ELR (cell line): ENCODE results near the gene RASSF4.

Experiments used
- DNase-seq: peaks from one replicate; pipeline ENCODE4 v3.0.0-alpha.2; 2015; ENCODE audit warnings: low read depth

RASSF4 gene

DNA sequence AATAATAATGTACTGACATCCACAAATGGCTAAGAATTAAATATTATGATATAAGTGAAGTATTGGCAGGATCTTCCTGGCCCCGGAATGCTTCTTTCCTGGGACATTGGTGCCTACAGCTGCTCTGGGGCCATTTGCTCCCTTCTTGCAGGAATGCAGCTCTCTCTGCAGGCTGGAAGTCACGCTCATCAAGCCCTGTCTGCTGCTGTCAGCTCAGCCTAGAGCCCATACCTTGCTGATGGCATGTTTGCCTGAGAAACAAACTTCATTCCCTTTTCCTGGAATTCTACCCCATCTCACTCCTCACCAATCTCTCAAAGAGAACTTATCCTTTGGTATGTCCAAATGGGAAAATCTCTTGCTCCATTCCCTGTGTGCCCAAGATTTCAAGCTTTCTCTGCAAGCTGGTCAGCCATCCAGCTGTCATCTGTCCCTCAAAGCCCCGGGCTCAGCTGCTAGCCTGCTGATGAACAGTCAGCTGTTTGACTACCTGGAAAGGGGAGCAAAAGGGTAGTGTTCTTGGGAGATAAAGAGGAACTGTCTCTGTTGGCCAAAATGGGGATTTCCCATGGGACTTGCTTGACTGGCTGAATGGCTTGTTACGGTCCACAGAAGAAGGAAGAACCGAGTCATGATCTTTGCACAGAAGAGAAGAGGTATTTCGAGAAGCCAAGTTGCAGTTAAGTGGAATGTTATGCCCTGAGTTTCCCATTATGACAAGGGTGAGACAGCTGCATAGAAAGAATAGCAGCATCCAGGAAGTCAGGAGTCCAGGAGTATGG lies 12.0 kb upstream of the RASSF4 start:
- no peak for DNase-seq

DNA sequence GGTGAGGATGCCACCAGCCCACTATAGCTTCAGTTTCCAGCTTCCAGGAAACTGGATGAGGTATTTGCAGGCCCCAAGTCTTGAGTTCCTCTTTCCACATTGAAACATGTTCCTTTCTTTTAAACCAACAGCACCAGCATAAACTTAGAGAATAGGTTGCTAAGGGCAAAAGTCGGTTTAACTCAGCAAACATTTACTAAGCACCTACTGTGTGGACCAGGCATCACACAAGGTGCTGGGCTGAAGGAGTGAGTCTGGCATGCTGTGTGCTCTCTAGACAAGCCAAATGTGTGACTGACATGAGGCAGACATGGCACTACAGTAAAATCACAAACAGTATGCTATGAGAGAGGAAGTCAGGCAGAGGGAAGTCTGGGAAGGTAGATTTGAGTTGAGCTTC lies 11.0 kb upstream of the RASSF4 start:
- DNase-seq = no peak

DNA sequence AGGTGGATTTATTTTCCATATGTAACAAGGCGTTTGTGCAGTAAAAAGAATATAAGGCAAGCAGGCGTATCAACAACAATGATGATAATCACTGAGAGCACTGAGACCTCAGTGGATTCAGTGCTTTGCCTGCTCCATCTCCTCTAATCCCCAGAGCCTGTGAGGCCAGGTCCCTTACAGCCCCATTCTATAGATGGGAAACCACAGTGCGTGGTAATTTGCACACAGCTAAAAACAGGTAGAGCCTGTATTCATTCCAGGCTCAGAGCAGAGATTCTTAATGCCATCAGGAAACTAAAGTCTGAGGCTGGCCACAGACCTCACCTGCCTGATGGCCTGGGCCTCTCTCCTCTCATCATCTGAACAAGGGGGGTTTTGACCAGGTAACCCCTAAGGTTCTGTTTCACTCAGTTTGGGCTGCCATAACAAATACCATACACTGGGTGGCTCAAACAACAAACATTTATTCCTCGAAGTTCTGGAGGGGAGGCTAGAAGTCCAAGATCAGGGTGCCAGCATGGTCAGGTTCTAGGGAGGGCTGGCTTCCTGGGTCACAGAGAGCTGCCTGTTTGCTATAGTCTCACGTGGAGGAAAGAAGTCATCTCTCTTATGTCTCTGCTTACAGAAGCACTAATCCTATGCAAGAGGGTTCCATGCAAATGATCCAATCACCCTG lies 10.3 kb upstream of the RASSF4 start:
- DNase-seq = no peak

DNA sequence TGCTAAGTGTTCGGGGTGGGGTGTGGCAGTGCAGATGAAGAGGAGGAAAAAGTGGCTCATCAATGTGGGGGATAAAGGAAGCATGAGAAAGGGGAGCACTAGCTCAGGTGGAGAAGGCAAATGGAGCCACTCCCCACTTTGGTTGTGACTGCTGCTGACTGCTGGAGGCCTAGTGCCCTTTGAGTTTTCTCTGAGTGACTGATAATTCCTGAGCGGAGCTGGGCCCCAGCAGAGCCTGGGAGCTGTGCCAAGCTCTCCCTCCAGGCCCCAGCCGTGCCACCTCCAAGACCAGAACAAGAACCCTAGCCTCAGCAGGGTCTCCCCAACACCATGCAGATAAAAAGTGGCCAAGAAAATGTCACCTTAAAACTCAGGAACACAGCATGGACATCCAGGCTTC lies 9.7 kb upstream of the RASSF4 start:
- DNase-seq = no peak

DNA sequence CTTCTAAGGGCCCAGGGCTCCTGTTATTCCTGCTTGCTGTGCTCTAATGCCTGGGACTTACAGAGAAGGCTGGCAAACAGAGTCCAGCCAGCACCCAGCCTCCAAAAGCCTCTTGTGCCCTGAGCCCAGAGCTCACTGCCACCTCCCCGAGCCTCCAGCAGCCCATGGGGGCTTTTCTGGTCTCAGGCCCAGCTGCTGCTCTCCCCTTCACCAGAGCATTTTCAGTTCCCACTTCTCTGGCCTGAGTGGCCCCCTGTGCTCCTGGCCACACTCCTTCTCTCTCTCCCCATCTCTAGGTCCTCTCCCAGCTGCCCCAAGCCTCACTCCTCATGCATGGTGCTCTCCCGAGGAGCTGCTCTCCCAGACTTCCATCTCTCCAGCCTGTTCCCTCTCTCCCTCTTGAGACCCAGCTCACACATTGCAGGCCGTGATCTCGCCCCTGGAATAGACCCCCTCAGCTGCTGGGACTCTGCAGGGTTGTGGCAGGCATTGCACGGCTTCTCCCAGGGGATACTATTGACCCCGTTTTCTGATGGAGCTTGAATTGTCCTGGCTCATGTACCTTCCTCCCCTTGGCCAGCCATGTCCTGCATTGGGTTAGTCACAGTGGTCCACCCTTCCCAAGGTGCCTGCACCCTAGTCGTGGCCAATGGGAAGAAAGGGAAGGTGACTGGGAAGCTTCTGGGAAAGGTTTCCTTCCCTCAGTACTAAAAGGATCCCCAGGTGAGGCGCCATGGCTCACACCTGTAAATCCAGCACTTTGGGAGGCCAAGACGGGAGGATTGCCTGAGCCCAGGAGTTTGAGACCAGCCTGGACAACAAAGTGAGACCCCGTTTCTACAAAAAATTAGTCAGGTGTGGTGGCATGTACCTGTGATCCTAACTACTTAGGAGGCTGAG lies 9.0 kb upstream of the RASSF4 start:
- DNase-seq = no peak

DNA sequence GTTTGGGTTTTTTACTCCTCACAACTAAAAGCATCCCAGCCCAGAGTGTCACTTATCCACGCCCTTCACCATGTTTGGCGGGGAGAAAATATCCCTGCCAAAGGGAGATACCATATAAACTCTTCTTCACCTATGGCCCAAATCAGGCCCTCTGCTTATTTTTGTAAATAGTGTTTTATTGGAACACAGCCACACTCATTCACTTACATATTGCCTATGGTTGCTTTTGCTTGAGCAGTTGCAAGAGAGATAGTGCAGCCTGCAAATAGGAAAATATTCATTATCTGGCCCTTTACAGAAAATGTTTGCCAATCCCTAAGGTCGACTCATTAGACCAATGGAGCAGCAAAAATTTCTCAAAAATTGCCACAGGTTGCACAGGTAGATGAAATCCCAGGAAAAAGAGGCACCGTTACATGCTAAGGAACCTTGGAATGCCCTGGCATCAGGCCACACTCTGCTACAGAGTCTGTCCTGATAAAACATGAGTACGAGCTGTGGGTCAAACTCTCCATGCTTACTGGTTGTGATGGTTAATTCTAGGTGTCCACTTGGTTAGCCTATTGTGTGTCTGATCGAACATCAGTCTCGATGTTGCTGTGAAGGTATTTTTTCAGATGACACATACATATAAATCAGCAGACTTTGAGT lies 7.9 kb upstream of the RASSF4 start:
- no peak for DNase-seq

DNA sequence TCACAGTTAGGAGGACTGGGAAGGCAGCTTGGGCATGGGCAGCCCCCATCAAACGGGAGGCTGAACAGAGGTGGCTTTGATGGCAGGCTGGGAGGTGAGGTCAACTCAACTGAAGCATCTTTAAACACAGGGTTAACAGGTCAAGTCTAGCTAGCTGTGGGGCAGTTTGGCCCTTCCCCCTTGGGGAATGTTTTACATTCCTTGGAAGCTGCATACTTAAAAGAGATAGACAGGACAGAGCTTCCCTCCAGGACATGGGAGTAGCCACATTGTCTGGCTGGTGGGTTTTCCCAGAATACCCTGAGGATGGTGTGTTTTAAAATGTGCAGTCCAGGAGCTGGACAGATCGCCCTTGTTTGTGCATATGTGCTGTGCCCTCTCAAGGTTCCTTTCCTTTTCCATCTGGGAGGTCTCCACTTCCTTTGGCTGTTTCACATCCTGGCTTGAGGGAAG lies 6.8 kb upstream of the RASSF4 start:
- DNase-seq = no peak

DNA sequence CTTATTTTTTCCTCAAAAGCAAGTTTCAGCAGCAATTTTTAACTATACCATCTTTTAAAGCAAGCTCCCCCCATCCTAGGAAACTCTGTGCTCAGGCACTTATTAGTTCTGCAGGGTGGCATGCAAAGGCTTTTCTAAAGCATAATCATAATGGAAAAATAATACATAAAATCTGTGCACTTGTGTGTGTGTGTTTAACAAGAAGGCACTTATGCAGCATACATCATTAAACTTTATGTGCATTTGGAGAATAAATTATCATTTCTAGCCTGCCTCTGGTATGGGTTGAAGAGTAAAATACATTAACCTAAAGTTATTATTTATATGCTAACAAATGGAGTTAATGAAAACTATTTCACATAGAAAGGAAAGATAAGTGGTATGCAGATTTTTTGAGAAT lies 5.6 kb upstream of the RASSF4 start:
- no peak for DNase-seq

DNA sequence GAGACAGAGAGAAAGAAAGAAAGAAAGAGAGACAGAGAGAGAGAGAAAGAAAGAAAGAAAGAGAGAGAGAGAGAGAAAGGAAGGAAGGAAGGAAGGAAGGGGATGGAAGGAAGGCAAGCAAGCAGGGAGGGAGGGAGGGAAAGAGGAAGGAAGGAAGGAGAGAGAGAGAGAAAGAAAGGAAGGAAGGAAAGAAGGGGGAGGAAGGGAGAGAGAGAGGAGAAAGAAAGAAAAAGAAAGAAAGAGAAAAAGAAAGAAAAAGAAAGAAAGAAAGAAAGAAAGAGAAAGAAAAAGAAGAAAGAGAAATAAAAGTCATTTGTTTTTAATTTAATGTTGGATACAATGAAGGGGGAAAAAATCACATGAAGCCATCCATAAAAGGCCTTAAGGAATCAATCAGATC lies 4.6 kb upstream of the RASSF4 start:
- DNase-seq = no peak

DNA sequence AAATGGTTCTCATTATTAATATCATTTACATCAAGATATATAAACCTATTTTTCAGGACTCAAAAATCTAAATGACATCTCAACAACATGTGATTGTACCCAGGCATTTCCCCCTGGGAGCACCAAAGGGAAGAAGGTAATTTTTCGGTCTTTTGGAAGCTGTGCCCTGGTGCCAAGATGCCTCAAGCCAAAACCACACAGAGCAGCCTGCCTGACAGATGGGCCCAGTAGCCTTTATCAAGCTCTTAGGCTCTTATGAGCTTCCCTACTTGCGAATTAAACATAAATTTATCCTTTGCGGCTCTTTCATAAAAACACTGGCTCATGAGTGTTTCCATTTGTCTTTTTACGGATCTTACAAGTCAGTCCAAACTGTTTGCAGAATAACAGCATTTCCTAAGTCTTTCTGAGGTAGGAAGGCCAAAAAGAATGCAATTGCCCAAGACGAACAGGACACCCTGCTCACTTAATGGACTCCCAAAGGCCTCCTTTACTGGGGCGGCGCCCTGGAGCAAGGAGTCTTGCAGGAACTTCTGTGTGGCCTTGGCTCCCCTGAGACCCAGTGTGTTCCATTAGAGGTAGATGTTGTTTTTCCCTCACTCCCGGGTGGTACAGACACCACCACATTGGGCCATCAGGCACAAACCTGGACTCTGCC lies 4.1 kb upstream of the RASSF4 start:
- no peak for DNase-seq

DNA sequence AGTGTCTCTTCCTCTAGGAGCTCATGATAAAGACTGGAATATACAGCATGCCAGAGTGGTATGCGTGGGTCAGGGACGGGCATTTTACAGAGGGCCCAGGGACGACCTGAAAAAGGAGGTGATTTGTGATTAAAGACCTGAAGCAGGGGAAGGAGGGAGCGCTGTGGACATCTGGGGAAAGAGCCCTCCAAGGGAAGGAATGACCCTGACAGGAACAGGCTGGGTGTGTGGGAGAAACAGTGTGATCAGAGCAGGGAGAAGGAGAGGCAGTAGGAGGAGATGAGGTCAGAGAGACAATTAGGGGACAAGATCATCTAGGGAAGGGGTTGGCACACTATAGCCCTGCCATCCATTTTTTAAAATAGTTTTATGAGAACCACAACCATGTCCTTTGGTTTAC lies 3.4 kb upstream of the RASSF4 start:
- no peak for DNase-seq

DNA sequence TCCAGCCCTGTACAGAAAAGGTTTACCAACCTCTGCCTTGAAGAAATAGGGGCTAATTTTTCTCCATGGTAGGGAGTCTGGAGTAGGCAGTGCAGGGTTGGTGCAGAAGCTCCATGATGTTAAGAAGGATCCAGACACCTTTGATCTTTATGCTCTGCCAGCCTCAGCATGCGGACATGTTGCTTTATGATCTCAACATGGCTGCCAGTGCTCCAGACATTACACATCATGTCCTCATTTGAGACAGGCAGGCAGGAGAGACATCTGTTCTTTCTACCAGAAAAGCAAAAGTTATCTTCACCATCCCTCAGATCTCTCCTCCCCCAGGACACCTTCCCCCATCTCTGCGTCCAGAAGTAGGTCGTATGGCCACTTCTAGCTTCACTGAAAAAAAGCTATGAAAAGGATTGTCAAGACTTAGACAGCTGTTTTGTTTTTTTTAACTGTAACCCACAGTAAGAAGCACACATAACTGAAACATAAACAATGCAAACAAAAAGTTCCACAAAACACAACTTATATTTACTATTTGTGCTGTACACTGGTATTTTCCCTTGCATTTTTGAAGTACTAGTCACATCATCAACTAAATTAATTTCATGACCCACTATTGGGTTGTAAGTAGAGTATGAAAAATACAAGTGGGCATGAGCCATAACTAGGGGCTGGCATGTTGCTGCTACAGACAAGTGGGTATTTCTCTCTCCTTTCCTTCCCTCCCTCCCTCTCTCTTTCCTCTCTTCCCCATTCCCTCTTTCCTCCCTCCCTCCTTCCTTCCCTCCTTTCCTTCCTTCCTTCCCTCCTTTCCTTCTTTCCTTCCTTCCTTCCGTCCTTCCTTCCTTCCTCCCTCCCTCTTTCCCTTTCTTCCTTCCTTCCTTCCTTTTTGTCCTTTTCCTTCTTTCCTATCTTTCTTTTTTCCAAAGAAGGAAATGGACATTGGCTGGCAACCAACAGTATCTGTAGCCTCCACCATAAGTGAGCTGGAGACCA lies 2.6 kb upstream of the RASSF4 start:
- no peak for DNase-seq

DNA sequence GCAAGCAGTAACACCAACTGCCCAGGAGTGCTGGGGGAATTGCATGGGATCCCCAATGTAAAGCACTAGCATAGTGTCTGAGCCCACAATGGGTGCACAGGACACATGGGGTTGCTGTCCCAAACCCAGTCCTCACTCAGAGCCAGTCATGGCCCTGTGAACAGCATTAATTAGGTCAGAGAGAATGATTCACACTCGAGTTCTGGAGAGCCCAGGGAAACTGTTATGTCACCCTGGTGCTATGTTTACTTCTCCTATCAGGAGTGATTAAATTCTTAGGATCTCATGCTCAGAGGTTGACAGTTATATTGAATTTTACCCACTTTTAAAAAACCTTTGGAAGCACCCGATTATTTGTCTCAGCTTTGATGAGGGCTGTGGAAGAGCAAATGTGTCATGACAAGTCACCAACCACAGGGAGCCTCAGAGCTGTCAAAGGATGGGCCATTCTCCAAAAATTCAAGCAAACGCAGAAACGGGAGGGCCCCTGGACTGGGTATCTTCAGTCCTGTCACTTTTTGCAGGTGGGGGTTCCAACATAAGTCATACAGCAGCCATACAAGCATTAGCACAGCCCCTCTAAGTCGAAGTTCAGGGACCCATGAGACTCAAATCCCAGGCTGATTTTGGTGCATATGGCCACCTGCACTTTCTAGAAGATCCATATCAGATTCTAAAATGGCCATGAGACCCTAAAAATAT lies 1.3 kb upstream of the RASSF4 start:
- peak; percentile 70 for DNase-seq

DNA sequence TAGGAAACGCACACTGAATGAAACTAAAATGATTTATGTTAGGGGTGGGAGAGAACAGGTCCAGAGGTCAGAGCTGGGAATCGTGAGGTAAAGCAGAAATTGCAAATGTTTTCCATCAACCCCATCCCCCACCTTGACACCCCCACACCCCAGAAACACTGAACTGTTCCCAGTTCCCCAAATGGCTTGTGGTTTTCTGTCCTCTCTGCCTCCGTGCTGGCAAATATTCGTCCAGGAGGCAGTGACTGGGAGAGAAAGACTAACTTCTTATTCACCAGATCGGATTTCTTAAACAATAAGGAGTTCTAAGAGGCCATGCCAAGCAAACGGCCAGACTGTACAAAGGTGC lies 730 bp upstream of the RASSF4 start:
- no peak for DNase-seq

DNA sequence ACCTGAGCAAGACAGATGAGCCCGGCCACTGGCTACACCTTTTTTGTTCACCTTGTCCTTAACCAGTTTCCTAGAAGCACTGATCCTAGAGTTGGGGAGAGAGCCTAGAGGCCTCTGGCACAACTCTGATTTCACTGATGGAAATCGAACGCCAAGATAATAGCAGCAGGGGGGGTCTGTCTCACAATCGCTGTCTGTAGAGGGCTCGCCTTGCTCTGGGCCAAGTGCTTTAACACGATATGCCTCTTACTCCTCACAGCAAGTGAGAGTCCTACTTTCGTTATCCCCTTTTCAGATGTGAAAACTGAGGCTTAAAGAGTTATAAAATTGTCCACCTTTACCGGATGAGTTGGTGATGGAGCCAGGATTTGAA lies 472 bp downstream of the RASSF4 start:
- DNase-seq = no peak

DNA sequence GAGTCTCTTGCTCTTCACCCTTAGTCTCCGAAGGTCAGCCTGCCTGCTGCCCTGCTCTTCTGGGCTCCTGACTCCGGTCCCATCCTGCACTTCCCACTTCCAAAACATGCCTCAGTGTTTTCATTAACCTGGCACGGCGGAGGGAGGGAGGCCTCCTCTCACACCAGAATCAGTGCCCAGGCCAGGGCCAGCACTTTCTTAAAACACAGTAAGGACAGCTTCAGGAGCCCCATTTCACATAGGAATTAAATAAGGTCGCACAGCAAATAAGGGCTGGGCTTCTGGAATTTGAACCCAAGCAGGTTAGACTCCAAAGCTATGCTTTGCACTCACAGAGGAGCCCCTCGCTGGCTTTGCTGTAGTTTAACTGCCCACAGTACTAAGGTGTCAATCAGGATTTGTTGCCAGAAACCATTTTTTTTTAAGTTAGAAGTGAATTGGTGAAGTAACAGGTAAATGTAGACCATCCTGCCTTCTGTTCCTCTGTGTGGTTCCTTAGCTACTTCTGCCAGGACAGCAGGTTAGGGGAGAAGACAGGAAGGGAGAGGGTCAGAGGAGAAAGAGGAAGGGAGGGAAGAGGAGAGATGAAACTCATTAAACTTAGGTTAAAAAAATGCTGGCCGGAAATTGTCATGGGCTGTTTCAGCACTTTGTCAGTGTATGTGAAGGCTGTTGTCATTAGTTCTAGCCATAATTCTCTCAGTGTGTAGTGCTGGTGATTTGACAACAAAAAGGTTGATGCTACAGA lies 1.1 kb downstream of the RASSF4 start:
- no peak for DNase-seq

DNA sequence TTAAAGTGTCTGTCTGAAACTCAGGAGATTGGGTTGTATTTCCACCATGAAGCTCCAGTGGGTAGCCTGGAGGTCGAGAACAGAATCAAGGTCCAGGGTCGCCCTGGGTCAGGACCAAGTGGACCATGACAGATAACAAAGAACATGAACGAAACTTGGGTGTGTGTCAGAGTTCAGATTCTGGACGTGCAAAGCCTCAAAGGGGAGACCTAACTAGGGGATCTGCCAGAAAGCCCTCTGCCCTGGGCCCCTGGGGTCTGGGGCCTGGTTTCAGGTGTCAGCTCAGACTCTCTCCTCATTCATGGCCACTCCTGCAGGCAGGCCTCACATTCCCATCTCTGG lies 1.6 kb downstream of the RASSF4 start:
- no peak for DNase-seq

DNA sequence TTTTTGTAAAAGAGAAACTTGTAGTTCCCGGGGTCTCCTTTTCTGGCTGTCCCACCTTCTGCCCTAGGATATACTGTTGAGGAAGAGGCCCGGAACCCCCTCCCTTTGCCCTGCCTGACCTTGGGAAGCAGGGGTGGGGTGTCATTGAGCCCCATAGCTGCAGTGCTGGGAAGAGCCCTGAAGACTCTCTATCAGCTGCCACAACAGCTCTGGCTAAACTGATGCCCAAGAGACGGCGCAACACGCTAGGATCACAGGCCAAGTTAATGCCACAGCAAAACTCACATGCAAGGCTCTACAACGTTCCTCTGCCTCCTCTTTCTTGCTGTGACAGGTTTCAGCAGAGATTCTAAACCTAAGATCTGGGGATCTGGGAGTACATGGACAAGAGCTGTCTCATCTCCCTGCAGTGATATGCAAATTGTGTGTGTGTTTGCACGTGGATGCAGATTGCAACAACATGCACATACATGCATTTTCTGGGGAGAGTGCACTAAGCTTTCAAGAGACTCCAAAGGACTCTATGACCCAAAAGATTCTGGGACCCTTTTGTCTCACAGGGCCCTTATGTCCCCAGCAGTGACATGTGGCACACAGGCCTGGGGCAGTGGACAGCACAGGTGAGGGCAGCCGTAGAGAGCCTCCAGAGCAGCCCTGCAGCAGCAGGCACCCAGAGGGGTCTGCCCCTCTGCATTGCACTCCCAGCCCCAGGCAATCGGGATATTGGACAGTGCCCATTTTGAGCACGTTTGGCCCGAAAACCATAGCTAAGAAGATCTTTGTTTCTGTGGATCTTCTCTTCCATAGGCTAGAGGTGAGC lies 2.5 kb downstream of the RASSF4 start:
- no peak for DNase-seq
